GM06990 (cell line): ENCODE data around the gene ACSM6.
"Not testable (repeated sequence)": the region's sequence is repeated elsewhere in the genome, so short reads cannot be mapped to it uniquely, and the experiment has no call there.

ENCODE experiments used
- DNase-seq: peaks from one replicate; pipeline ENCODE4 v3.0.0-alpha.2; 2011; ENCODE audit not compliant: insufficient read length; ENCODE audit errors: extremely low read depth
- H3K27me3 ChIP-seq: replicated peaks from 2 replicates; pipeline ENCODE4 v1.6.0; 2011; ENCODE audit warnings: low read length; ENCODE audit not compliant: control insufficient read depth, insufficient read depth
- H3K36me3 ChIP-seq: 2 replicates; pipeline ENCODE4 v1.5.1; 2011; ENCODE audit warnings: low read length; ENCODE audit not compliant: control insufficient read depth, insufficient read depth
- H3K4me3 ChIP-seq: replicated peaks from 2 replicates; pipeline ENCODE4 v1.5.1; 2011; ENCODE audit warnings: low read depth, mild to moderate bottlenecking, control low read depth, low read length
- TF ChIP-seq, protein P1 (sequence below): IDR thresholded peaks from 2 replicates; pipeline ENCODE4 v1.5.1; 2011; ENCODE audit warnings: low read length, control low read depth, mild to moderate bottlenecking, inconsistent platforms; ENCODE audit not compliant: insufficient read depth, poor library complexity, severe bottlenecking

The ACSM6 gene

DNA sequence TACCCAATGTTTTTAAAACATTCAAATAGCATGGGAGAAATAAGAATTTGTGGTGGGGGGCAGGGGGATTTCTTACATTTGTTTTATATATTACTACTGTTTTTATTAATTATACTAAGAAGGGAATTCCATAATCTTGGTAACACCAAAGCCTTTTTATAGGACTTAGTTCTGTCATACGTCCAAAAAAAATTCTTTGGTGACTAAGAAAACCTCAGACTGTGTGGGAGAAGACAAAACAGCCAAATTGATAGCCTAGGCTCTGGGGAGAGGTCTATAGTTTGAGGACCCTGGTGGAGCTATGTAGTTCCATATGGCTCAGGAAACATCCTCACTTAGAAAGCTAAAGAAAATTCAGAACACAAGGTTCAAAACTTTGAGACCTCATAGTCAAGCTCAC lies 23.4 kb downstream of the ACSM6 start:
- no peaks in the 10 kb centered on the region for H3K27me3 ChIP-seq
- DNase-seq = no peak
- H3K4me3 ChIP-seq = no peak overlapping the region
- no peaks in the 10 kb centered on the region; the same call in 1 of the 2 replicates for H3K36me3 ChIP-seq
- TF ChIP-seq, protein P1, sequence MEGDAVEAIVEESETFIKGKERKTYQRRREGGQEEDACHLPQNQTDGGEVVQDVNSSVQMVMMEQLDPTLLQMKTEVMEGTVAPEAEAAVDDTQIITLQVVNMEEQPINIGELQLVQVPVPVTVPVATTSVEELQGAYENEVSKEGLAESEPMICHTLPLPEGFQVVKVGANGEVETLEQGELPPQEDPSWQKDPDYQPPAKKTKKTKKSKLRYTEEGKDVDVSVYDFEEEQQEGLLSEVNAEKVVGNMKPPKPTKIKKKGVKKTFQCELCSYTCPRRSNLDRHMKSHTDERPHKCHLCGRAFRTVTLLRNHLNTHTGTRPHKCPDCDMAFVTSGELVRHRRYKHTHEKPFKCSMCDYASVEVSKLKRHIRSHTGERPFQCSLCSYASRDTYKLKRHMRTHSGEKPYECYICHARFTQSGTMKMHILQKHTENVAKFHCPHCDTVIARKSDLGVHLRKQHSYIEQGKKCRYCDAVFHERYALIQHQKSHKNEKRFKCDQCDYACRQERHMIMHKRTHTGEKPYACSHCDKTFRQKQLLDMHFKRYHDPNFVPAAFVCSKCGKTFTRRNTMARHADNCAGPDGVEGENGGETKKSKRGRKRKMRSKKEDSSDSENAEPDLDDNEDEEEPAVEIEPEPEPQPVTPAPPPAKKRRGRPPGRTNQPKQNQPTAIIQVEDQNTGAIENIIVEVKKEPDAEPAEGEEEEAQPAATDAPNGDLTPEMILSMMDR = no peak

DNA sequence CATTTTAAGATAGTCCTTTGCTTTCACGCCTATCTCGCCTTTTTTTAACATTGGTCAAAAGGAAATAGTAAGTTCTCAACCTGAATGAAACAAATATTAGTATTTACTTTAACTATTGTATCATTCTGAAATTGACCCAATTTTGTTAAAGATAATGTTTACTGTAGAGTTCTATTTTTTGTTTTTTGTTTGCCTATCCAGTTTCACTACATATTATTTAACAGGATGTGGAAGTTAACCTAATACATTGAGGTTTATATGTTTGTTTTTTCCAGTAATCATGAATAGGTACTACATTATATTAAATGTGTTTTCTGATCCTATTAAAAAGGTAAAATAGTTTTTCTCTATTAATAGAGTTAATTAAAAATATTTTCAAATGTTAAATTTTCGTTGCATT lies 26.5 kb downstream of the ACSM6 start:
- no peaks in the 10 kb centered on the region for H3K27me3 ChIP-seq
- H3K36me3 ChIP-seq = no peaks in the 10 kb centered on the region; the same call in 1 of the 2 replicates
- TF ChIP-seq, protein P1 = no peak
- no peak for DNase-seq
- no peak overlapping the region for H3K4me3 ChIP-seq

DNA sequence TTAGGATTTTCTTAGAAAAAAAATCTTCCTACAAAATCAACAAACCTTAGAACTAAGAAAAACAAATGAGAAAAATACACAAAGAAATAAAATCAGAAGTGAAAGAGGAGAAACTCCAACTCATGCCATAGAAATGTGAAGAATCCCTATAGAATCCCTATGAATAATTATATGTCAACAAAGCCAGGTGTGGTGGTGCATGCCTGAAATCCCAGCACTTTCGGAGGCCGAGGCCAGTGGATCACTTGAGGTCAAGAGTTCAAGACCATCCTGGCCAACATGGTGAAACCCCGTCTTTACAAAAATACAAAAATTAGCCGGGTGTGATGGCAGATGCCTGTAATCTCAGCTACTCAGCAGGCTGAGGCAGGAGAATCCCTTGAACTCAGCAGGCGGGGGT lies 27.1 kb downstream of the ACSM6 start:
- H3K4me3 ChIP-seq = no peak overlapping the region
- DNase-seq = no peak
- no peaks in the 10 kb centered on the region; the same call in 1 of the 2 replicates for H3K36me3 ChIP-seq
- no peaks in the 10 kb centered on the region for H3K27me3 ChIP-seq
- TF ChIP-seq, protein P1 = no peak

DNA sequence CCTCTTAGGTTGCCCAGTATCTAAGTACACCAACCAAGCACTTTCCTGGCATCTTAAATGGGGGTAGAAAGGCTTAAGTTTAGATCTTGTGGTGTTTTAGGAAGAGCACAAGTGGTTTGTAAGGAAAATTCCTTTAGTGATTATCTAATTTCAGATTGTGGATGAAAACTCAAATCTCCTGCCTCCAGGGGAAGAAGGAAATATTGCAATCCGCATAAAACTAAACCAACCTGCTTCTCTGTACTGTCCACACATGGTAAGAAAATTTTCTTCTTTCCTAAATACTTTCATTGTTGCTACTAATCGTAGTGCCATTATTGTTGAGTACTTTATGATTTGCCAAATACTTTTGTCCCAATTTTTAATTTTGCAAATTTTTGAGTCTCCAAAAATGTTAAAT lies 31.1 kb downstream of the ACSM6 start:
- Histone ChIP-seq H3K36me3 (peaks cover 1% of the 10 kb centered on the region; the same call in 1 of the 2 replicates), H3K4me3 (no peak overlapping the region), H3K27me3 (no peaks in the 10 kb centered on the region)
- DNase-seq = no peak
- TF ChIP-seq, protein P1 = no peak

DNA sequence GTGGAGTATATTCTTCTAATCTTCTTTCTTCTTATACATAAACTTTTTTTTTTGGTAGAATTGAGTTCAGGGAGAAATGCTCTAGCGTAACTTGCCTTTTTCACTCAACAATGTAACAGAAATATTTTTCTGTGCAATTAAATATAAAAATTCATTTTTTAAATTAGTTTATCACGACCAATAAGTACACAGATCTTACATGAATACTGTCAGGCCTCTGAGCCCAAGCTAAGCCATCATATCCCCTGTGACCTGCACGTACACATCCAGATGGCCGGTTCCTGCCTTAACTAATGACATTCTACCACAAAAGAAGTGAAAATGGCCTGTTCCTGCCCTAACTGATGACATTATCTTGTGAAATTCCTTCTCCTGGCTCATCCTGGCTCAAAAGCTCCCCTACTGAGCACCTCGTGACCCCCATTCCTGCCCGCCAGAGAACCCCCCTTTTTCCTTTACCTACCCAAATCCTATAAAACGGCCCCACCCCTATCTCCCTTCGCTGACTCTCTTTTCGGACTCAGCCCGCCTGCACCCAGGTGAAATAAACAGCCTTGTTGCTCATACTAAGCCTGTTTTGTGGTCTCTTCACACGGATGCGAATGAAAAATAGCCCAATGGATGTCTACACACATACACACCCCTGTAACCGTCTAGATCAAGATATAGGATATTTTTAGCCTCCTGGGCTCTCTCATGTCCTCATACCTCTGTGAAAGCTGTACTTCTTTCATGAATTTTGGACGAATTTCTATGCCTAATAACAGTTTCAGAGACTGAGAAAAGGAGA lies 35.1 kb downstream of the ACSM6 start:
- H3K27me3 ChIP-seq, DNase-seq, H3K4me3 ChIP-seq: not testable (repeated sequence)
- H3K36me3 ChIP-seq = peaks cover 10% of the 10 kb centered on the region

DNA sequence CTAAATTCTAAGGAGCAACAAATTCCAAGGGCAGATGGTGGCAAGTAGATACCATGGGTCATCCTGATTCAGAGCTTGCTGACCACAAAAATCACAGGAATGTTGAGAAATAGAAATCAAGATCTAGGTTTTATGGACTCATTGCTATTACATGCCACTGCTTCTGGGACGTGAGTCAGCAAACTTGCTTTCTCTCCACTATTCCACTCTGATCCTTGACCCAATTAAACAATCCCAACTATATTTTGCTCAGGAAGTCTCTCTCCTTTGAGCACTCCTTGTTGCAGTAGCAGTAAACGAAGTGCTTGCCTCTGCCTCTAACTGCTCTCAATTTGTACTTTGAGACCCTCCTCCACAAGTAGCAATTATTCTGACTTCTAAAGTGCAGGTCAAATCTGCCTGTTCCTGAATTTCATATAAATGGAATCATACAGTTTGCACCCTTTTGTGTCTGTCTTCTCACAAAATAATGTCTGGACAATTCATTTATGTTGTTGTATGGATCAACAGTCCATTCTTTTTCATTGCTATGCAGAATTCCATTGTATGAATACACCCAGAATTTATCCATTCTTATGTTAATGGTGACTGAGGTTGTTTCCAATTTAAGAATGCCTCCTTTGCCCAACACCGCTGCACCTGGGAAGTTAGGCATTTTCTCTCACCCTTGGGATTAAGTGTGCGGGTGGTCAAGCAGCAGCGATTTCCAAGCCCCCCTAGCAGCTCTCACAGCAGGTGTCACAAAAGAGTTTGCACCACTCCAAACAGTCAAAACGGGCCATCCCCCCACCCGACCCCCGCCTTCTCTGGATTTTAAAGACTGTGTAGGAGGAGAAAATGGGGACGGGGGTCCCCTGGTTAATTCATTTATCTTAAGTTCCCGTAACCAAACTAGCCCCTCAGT lies 35.9 kb downstream of the ACSM6 start:
- TF ChIP-seq, protein P1 = no peak
- peak overlapping the region; percentile 80 for H3K4me3 ChIP-seq
- H3K36me3 ChIP-seq = peaks cover 14% of the 10 kb centered on the region
- DNase-seq = no peak
- no peaks in the 10 kb centered on the region for H3K27me3 ChIP-seq
